Trophoblast cell (in vitro differentiated cells and primary cell): Measurements from ENCODE around the gene CASZ1.

Source experiments
- DNase-seq, 2 donors: peaks; one replicate each; pipeline ENCODE4 v3.0.0-alpha.2; 2016
- H2AFZ ChIP-seq: 2 replicates; pipeline ENCODE4 v1.6.1; 2013; ENCODE audit warnings: low read length, moderate library complexity, mild to moderate bottlenecking; ENCODE audit not compliant: insufficient read depth, poor library complexity
- H2AK5ac ChIP-seq: 2 replicates; pipeline ENCODE4 v1.6.1; 2013; ENCODE audit warnings: mild to moderate bottlenecking, low read length
- H2BK120ac ChIP-seq: 2 replicates; pipeline ENCODE4 v1.6.1; 2013; ENCODE audit warnings: low read length, mild to moderate bottlenecking, moderate library complexity; ENCODE audit not compliant: insufficient read depth, poor library complexity
- H2BK12ac ChIP-seq: 2 replicates; pipeline ENCODE4 v1.6.1; 2013; ENCODE audit warnings: mild to moderate bottlenecking, low read length, moderate library complexity
- H2BK5ac ChIP-seq: 2 replicates; pipeline ENCODE4 v1.6.1; 2013; ENCODE audit warnings: low read length, low read depth, moderate library complexity, mild to moderate bottlenecking; ENCODE audit not compliant: poor library complexity
- H3K14ac ChIP-seq: 2 replicates; pipeline ENCODE4 v1.6.1; 2013; ENCODE audit warnings: mild to moderate bottlenecking, low read length
- H3K18ac ChIP-seq: 2 replicates; pipeline ENCODE4 v1.6.1; 2013; ENCODE audit warnings: mild to moderate bottlenecking, low read length
- H3K23ac ChIP-seq: 2 replicates; pipeline ENCODE4 v1.6.1; 2013; ENCODE audit warnings: low read length
- H3K27ac ChIP-seq: 2 replicates; pipeline ENCODE4 v1.5.1; 2013; ENCODE audit warnings: low read depth, mild to moderate bottlenecking, inconsistent platforms, low read length, moderate library complexity
- H3K27me3 ChIP-seq: 2 replicates; pipeline ENCODE4 v1.6.1; 2013; ENCODE audit warnings: inconsistent platforms, mild to moderate bottlenecking, low read length, moderate library complexity; ENCODE audit not compliant: insufficient read depth
- H3K36me3 ChIP-seq, 2 experiments: 1 replicate in 1 of 2; 2 replicates in 1 of 2; pipeline ENCODE4 v1.6.1; 2013; ENCODE audit warnings: low read length in 2 of 2, mild to moderate bottlenecking in 2 of 2, moderate library complexity in 1 of 2; ENCODE audit not compliant: insufficient read depth in 2 of 2, control insufficient read depth in 1 of 2
- H3K4ac ChIP-seq: 2 replicates; pipeline ENCODE4 v1.6.1; 2013; ENCODE audit warnings: low read depth, mild to moderate bottlenecking, low read length, moderate library complexity
- H3K4me1 ChIP-seq, 2 experiments: 1 replicate in 1 of 2; 2 replicates in 1 of 2; pipeline ENCODE4 v1.6.1; 2013; ENCODE audit warnings: low read length in 2 of 2, mild to moderate bottlenecking in 2 of 2, moderate library complexity in 1 of 2; ENCODE audit not compliant: insufficient read depth in 2 of 2, control insufficient read depth in 1 of 2
- H3K4me2 ChIP-seq: 2 replicates; pipeline ENCODE4 v1.6.1; 2013; ENCODE audit warnings: inconsistent platforms, mild to moderate bottlenecking, low read length, moderate library complexity
- H3K4me3 ChIP-seq: 2 replicates; pipeline ENCODE4 v1.5.1; 2013; ENCODE audit warnings: mild to moderate bottlenecking, low read depth, low read length, inconsistent platforms
- H3K79me1 ChIP-seq: one replicate; pipeline ENCODE4 v1.6.1; 2013; ENCODE audit warnings: low read length
- H3K79me2 ChIP-seq: 2 replicates; pipeline ENCODE4 v1.6.1; 2013; ENCODE audit warnings: low read length, mild to moderate bottlenecking; ENCODE audit not compliant: control insufficient read depth, insufficient read depth, poor library complexity
- H3K9ac ChIP-seq: 2 replicates; pipeline ENCODE4 v1.6.1; 2013; ENCODE audit warnings: mild to moderate bottlenecking, low read length
- H3K9me3 ChIP-seq: 2 replicates; pipeline ENCODE4 v1.6.1; 2013; ENCODE audit warnings: low read depth, mild to moderate bottlenecking, control low read depth, inconsistent platforms, low read length; ENCODE audit not compliant: insufficient read depth
- H4K12ac ChIP-seq: 2 replicates; pipeline ENCODE4 v1.6.1; 2013; ENCODE audit warnings: low read depth, mild to moderate bottlenecking, low read length, moderate library complexity
- H4K8ac ChIP-seq: 2 replicates; pipeline ENCODE4 v1.6.1; 2013; ENCODE audit warnings: low read depth, mild to moderate bottlenecking, low read length, moderate library complexity
- H4K91ac ChIP-seq: one replicate; pipeline ENCODE4 v1.6.1; 2013; ENCODE audit warnings: low read depth, mild to moderate bottlenecking, low read length, moderate library complexity
- WGBS: extraction: QIAGEN DNeasy Blood & Tissue Kit; methylation state at CpG from one replicate; pipeline ENCODE4 v1.1.7; 2013; ENCODE audit warnings: missing lambda C conversion rate; ENCODE audit not compliant: insufficient read length, insufficient coverage; ENCODE audit errors: extremely low coverage; 5-methylcytosine and 5-hydroxymethylcytosine counted together

CASZ1 gene

GRCh38 chr1:10604966-10605365 lies 191.5 kb downstream of the CASZ1 start:
- no peak overlapping the region for H2AFZ ChIP-seq
- H3K4me3 ChIP-seq = no peak overlapping the region
- H2BK120ac ChIP-seq = no peak overlapping the region
- H3K36me3 ChIP-seq = no peaks in the 10 kb centered on the region
- H4K91ac ChIP-seq = no peak overlapping the region
- H3K79me2 ChIP-seq = no peaks in the 10 kb centered on the region
- no peak overlapping the region for H2AK5ac ChIP-seq
- no peaks in the 10 kb centered on the region for H3K9me3 ChIP-seq
- H3K4me1 ChIP-seq = no peaks in the 10 kb centered on the region
- H3K79me1 ChIP-seq = no peaks in the 10 kb centered on the region
- DNase-seq = no peak
- H3K4ac ChIP-seq = no peak overlapping the region
- no peak overlapping the region for H3K4me2 ChIP-seq
- no peak overlapping the region for H2BK5ac ChIP-seq
- H4K12ac ChIP-seq = no peak overlapping the region
- no CpG with 5 or more reads among the region's 7 CpGs for WGBS
- H3K18ac ChIP-seq = no peak overlapping the region
- no peaks in the 10 kb centered on the region for H3K27me3 ChIP-seq
- H3K14ac ChIP-seq = no peak overlapping the region
- no peak overlapping the region for H3K9ac ChIP-seq
- no peak overlapping the region for H3K27ac ChIP-seq
- no peak overlapping the region for H3K23ac ChIP-seq
- no peak overlapping the region for H4K8ac ChIP-seq
- no peak overlapping the region for H2BK12ac ChIP-seq

GRCh38 chr1:10602936-10603335 lies 193.5 kb downstream of the CASZ1 start:
- no peak overlapping the region for H3K23ac ChIP-seq

GRCh38 chr1:10601342-10602070 lies 194.9 kb downstream of the CASZ1 start:
- H3K4me1 ChIP-seq = peaks cover 3 to 4% of the 10 kb centered on the region in 2 experiments
- H4K91ac ChIP-seq = no peak overlapping the region
- H2BK120ac ChIP-seq = no peak overlapping the region
- no peak overlapping the region for H3K14ac ChIP-seq
- no peak overlapping the region for H3K27ac ChIP-seq
- H2AK5ac ChIP-seq = no peak overlapping the region
- H2BK5ac ChIP-seq = no peak overlapping the region
- H3K4ac ChIP-seq = no peak overlapping the region
- H3K23ac ChIP-seq = peak overlapping the region; percentile 15
- no peaks in the 10 kb centered on the region for H3K79me1 ChIP-seq
- H4K8ac ChIP-seq = no peak overlapping the region
- DNase-seq = no peak
- no peak overlapping the region for H4K12ac ChIP-seq
- no peaks in the 10 kb centered on the region for H3K79me2 ChIP-seq
- H3K9me3 ChIP-seq = no peaks in the 10 kb centered on the region
- no peak overlapping the region for H2BK12ac ChIP-seq
- no peak overlapping the region for H3K18ac ChIP-seq
- no peaks in the 10 kb centered on the region for H3K36me3 ChIP-seq
- no peak overlapping the region for H3K4me2 ChIP-seq
- H3K4me3 ChIP-seq = no peak overlapping the region
- no peaks in the 10 kb centered on the region for H3K27me3 ChIP-seq
- H2AFZ ChIP-seq = no peak overlapping the region
- WGBS = no CpG with 5 or more reads among the region's 6 CpGs
- H3K9ac ChIP-seq = no peak overlapping the region

More at GRCh38 chr1:10602936-10603335, 193.5 kb downstream of the CASZ1 start:
- Histone ChIP-seq H3K79me1 (no peaks in the 10 kb centered on the region), H3K14ac (no peak overlapping the region), H2BK120ac (no peak overlapping the region), H2AFZ (no peak overlapping the region), H2AK5ac (no peak overlapping the region), H3K79me2 (no peaks in the 10 kb centered on the region), H3K27me3 (no peaks in the 10 kb centered on the region), H3K4me3 (no peak overlapping the region), H3K4ac (no peak overlapping the region), H3K18ac (no peak overlapping the region), H4K8ac (no peak overlapping the region), H3K9ac (no peak overlapping the region), H4K91ac (no peak overlapping the region), H3K4me1 (peaks cover 0 to 4% of the 10 kb centered on the region in 2 experiments), H3K36me3 (no peaks in the 10 kb centered on the region), H3K4me2 (no peak overlapping the region), H2BK5ac (no peak overlapping the region), H3K9me3 (no peaks in the 10 kb centered on the region), H4K12ac (no peak overlapping the region), H2BK12ac (no peak overlapping the region), H3K27ac (no peak overlapping the region)
- DNase-seq = no peak
- WGBS = no CpG with 5 or more reads among the region's 3 CpGs

- H3K4me1 ChIP-seq = peaks cover 3 to 4% of the 10 kb centered on the region in 2 experiments
- H3K27me3 ChIP-seq = no peaks in the 10 kb centered on the region
- no peak overlapping the region for H3K23ac ChIP-seq
- no peak overlapping the region for H4K8ac ChIP-seq
- no peak overlapping the region for H2AFZ ChIP-seq
- no peak overlapping the region for H4K12ac ChIP-seq
- H2BK120ac ChIP-seq = no peak overlapping the region
- H3K79me1 ChIP-seq = no peaks in the 10 kb centered on the region
- H2AK5ac ChIP-seq = no peak overlapping the region
- H3K9me3 ChIP-seq = no peaks in the 10 kb centered on the region
- no peak overlapping the region for H3K4me2 ChIP-seq
- no peak overlapping the region for H3K27ac ChIP-seq
- H3K4me3 ChIP-seq = no peak overlapping the region
- H2BK12ac ChIP-seq = no peak overlapping the region
- H3K4ac ChIP-seq = no peak overlapping the region
- DNase-seq = peak; percentile 60 to 80
- H3K18ac ChIP-seq = no peak overlapping the region
- no peak overlapping the region for H3K14ac ChIP-seq
- no peak overlapping the region for H3K9ac ChIP-seq
- H3K36me3 ChIP-seq = no peaks in the 10 kb centered on the region
- no peak overlapping the region for H2BK5ac ChIP-seq
- H4K91ac ChIP-seq = no peak overlapping the region
- no peaks in the 10 kb centered on the region for H3K79me2 ChIP-seq
- WGBS = no CpG with 5 or more reads among the region's 6 CpGs
These were observed 197.1 kb downstream of the CASZ1 start for GRCh38 chr1:10599194-10599861.
